SU-DHL-6 (cell line): ENCODE data around the gene TNS1.

Experiments used
- H2AFZ ChIP-seq: fragments of 200-600 bp; sonication (generic); 2 replicates; pipeline ENCODE4 v1.6.1; 2014; ENCODE audit warnings: low read depth, mild to moderate bottlenecking, moderate library complexity, mixed read lengths, antibody characterized with exemption, low read length; ENCODE audit not compliant: severe bottlenecking
- H3F3A ChIP-seq: fragments of 200-600 bp; shearing (Covaris generic); 2 replicates; pipeline ENCODE4 v1.6.0; 2016; ENCODE audit warnings: antibody characterized with exemption, mild to moderate bottlenecking; ENCODE audit not compliant: insufficient read depth
- H3K27ac ChIP-seq: fragments of 200-600 bp; sonication (generic); 2 replicates; pipeline ENCODE4 v1.5.1; 2016; ENCODE audit warnings: low read depth, mild to moderate bottlenecking, low read length, moderate library complexity, mixed read lengths
- H3K27me3 ChIP-seq: fragments of 200-600 bp; sonication (generic), shearing (Covaris generic); 2 replicates; pipeline ENCODE4 v1.6.0; 2014; ENCODE audit warnings: mild to moderate bottlenecking, low read length
- H3K36me3 ChIP-seq: fragments of 200-600 bp; sonication (generic); 2 replicates; pipeline ENCODE4 v1.6.1; 2014; ENCODE audit warnings: mild to moderate bottlenecking, low read length, mixed read lengths
- H3K4me2 ChIP-seq: fragments of 300-600, 200-600 bp; shearing (Covaris generic), sonication (generic); 2 replicates; pipeline ENCODE4 v1.6.0; 2014; ENCODE audit warnings: low read length, low read depth, mild to moderate bottlenecking; ENCODE audit not compliant: poor library complexity, severe bottlenecking
- H3K4me3 ChIP-seq: fragments of 200-600 bp; sonication (generic); 2 replicates; pipeline ENCODE4 v1.5.1; 2014; ENCODE audit warnings: antibody characterized with exemption, low read length, mild to moderate bottlenecking, mixed read lengths; ENCODE audit not compliant: insufficient read depth, poor library complexity, severe bottlenecking
- H3K79me2 ChIP-seq: fragments of 200-600 bp; sonication (generic); 2 replicates; pipeline ENCODE4 v1.6.1; 2014; ENCODE audit warnings: mild to moderate bottlenecking, low read length, moderate library complexity; ENCODE audit not compliant: insufficient read depth
- H3K9ac ChIP-seq: fragments of 200-600 bp; sonication (generic); 2 replicates; pipeline ENCODE4 v1.7.0; 2014; ENCODE audit warnings: mild to moderate bottlenecking, low read length
- H3K9me2 ChIP-seq: fragments of 200-600 bp; sonication (generic); replicated peaks from 2 replicates; pipeline ENCODE4 v1.6.1; 2014; ENCODE audit warnings: low read length; ENCODE audit not compliant: insufficient read depth
- H3K9me3 ChIP-seq: fragments of 200-600 bp; sonication (generic); 2 replicates; pipeline ENCODE4 v1.6.1; 2014; ENCODE audit warnings: low read length, mixed read lengths; ENCODE audit not compliant: insufficient read depth
- H4K20me1 ChIP-seq: fragments of 200-600 bp; sonication (generic); 2 replicates; pipeline ENCODE4 v1.6.1; 2014; ENCODE audit warnings: low read depth, mild to moderate bottlenecking, antibody characterized with exemption, low read length, moderate library complexity, mixed read lengths
- EZH2phosphoT487 ChIP-seq: fragments of 200-600 bp; sonication (generic), shearing (Covaris generic); conservative IDR thresholded peaks from 2 replicates; pipeline ENCODE4 v1.6.1; 2018; ENCODE audit warnings: mild to moderate bottlenecking, antibody characterized with exemption, low read length, moderate library complexity, mixed read lengths
- TF ChIP-seq, protein P1 (sequence below): fragments of 200-600 bp; sonication (generic); IDR thresholded peaks from one replicate; pipeline ENCODE4 v1.5.1; 2017; ENCODE audit warnings: antibody characterized with exemption, mild to moderate bottlenecking, low read length, moderate library complexity; ENCODE audit not compliant: insufficient read depth, poor library complexity, severe bottlenecking

Gene TNS1

DNA sequence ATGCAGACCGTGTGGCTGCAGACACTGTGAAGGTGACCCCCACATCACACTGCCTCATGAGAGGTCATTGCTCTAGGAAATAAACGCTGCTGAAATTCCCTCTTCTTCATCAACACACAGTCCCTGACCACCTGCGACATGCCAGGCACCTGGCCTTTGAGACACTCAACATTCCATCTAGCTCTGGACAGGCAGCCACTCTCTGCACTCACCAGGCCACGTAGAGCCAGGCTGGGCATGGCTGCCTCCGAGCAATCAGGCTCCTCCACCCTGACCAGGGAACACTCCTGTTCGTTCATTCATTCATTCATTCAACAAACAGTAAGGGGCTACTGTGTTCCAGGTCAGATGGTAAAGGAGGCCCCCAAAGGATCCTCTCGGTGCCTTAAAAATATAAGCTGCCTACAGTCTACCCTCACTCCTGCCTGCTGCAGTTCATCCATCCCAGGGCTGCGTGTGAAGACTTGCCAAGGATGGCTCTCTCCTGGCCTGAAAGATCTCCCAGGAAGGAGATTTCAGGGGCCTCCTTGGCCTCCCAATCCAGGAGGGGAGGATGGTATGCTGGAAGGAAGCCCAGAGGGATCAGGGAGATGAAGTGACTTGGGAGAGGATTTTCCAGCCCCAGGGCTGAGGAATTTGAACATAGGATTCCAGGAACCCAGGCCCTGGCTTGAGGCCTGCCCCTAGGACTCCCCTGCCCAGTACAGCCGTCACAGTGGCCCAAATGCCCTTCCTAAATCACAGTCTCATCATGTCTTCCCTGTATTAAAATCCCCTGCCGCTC is 66.7 kb downstream of the TNS1 start:
- no peak overlapping the region for H3K27ac ChIP-seq
- H3K79me2 ChIP-seq = no peaks in the 10 kb centered on the region
- H3K9me2 ChIP-seq = no peaks in the 10 kb centered on the region
- H4K20me1 ChIP-seq = no peaks in the 10 kb centered on the region
- H3K4me2 ChIP-seq = no peak overlapping the region
- TF ChIP-seq, protein P1, sequence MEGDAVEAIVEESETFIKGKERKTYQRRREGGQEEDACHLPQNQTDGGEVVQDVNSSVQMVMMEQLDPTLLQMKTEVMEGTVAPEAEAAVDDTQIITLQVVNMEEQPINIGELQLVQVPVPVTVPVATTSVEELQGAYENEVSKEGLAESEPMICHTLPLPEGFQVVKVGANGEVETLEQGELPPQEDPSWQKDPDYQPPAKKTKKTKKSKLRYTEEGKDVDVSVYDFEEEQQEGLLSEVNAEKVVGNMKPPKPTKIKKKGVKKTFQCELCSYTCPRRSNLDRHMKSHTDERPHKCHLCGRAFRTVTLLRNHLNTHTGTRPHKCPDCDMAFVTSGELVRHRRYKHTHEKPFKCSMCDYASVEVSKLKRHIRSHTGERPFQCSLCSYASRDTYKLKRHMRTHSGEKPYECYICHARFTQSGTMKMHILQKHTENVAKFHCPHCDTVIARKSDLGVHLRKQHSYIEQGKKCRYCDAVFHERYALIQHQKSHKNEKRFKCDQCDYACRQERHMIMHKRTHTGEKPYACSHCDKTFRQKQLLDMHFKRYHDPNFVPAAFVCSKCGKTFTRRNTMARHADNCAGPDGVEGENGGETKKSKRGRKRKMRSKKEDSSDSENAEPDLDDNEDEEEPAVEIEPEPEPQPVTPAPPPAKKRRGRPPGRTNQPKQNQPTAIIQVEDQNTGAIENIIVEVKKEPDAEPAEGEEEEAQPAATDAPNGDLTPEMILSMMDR = no peak
- TF ChIP-seq EZH2phosphoT487 = no peak
- no peak overlapping the region for H2AFZ ChIP-seq
- no peaks in the 10 kb centered on the region for H3K36me3 ChIP-seq
- H3K9ac ChIP-seq = no peak overlapping the region
- no peaks in the 10 kb centered on the region for H3K27me3 ChIP-seq
- H3F3A ChIP-seq = no peaks in the 10 kb centered on the region
- no peaks in the 10 kb centered on the region for H3K9me3 ChIP-seq
- H3K4me3 ChIP-seq = no peak overlapping the region

DNA sequence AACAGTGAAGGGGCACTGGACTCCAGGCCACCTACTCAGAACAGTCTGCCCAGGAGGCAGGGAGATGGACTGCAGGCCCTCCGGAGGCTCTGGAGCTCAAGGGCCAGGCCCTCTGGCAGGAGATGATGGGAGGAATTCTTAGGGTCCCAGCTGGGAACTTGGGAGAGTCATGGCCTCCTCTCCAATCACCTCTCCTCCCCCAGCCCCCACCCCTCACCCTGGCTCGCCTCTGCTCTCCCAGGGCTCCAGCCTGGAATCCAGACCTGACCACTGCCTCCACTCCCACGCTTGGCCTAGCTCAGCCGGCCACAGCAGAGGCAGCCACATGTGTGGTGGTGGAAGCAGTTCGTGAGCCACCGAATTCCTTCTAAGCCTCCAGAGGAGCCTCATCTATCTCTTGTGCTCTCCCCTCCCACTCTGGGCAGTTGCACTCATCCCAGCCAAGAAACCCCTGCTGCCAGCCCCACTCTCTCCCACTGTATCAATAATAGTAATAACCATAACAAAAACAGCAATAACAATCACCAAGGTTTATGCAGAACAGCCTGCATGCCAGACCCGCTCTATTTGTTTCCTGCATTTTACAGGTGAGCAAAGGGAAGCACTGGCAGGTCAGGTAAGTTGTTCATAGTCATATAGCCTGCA is 67.4 kb downstream of the TNS1 start:
- H3K4me2 ChIP-seq = no peak overlapping the region
- H3K9me2 ChIP-seq = no peaks in the 10 kb centered on the region
- H3F3A ChIP-seq = no peaks in the 10 kb centered on the region
- no peak overlapping the region for H3K4me3 ChIP-seq
- H3K9me3 ChIP-seq = no peaks in the 10 kb centered on the region
- H3K9ac ChIP-seq = no peak overlapping the region
- H4K20me1 ChIP-seq = no peaks in the 10 kb centered on the region
- H3K27ac ChIP-seq = no peak overlapping the region
- TF ChIP-seq, protein P1 = no peak
- TF ChIP-seq EZH2phosphoT487 = no peak
- no peaks in the 10 kb centered on the region for H3K79me2 ChIP-seq
- H3K36me3 ChIP-seq = no peaks in the 10 kb centered on the region
- no peaks in the 10 kb centered on the region for H3K27me3 ChIP-seq
- no peak overlapping the region for H2AFZ ChIP-seq

DNA sequence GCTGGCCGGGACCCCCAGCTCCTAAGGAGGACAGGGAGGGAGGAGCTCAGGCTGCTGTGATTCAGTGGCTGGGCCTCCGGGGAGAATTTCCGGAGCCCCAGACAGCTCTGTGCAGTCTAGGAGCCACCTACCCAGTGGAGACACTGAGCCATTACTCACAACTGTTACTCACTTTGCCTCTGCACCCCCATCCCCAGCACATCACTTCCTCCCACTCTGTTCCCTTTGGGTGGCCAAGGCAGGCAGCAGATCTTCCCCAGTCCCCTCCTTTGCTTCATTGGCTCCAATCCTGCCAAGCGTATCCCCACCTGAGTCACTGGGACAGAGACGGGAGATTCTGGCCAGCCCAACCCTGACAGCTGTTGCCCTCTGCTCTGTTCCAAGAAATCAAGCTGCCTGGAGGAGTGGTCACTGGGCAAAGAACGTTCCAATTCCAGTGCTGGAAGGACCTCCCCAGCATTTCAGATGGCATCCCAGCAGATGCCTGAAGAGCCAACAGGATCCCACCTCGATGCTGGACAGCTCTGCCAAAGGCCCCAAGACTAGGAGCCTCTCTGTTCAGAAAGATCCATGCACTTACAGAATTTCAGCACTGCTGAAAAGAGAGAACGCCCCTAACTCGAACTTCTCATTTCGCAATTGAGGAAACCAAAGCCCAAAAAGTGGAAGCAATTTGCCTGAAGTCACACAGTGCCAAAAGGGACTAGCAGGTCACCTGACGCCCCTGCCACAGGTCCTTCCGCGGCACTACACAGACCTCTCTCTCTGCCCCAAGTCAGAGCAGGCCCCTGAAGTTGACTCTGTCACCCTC is 68.3 kb downstream of the TNS1 start:
- H3K4me2 ChIP-seq = no peak overlapping the region
- H3K27ac ChIP-seq = no peak overlapping the region
- no peak overlapping the region for H3K9ac ChIP-seq
- no peaks in the 10 kb centered on the region for H3F3A ChIP-seq
- H3K79me2 ChIP-seq = no peaks in the 10 kb centered on the region
- H3K9me2 ChIP-seq = no peaks in the 10 kb centered on the region
- H4K20me1 ChIP-seq = no peaks in the 10 kb centered on the region
- no peaks in the 10 kb centered on the region for H3K36me3 ChIP-seq
- TF ChIP-seq, protein P1 = no peak
- no peak for TF ChIP-seq EZH2phosphoT487
- H3K27me3 ChIP-seq = no peaks in the 10 kb centered on the region
- H2AFZ ChIP-seq = no peak overlapping the region
- H3K9me3 ChIP-seq = no peaks in the 10 kb centered on the region
- H3K4me3 ChIP-seq = no peak overlapping the region
